GM18909 (cell line): ENCODE results near the gene BSG.
A peak's percentile ranks its signal among the peaks of the same experiment; 100 is the strongest.

Experiments
- ATAC-seq: cut with Tn5 transposase; IDR thresholded peaks from one replicate; pipeline ENCODE4 v1.9.1; 2021; ENCODE audit warnings: mild to moderate bottlenecking; ENCODE audit not compliant: unreplicated experiment, poor library complexity

The BSG gene

DNA sequence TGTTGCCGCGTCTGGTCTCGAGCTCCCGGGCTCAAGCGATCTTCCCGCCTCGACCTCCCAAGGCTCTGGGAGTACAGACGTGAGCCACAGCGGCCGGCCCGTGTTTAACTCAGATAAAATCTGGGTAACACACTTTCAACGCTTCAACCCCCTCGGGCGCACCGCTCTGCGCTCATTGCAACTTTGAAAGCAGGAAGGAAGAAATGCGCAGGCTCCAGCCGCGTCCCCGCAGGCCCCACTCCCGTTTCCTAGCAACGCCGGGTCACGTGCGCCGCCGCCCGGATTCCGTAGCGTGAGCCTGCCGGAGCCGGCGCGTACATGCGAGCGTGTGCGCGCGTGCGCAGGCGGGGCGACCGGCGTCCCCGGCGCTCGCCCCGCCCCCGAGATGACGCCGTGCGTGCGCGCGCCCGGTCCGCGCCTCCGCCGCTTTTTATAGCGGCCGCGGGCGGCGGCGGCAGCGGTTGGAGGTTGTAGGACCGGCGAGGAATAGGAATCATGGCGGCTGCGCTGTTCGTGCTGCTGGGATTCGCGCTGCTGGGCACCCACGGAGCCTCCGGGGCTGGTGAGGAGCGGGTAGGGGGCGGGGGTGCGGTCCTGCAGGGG lies at the start of gene BSG:
BSG (plus strand) TSS at position 457 of the 603 bp plus-strand sequence; CDS start at position 496, 39 bp downstream.
- peak; percentile 82 for ATAC-seq

DNA sequence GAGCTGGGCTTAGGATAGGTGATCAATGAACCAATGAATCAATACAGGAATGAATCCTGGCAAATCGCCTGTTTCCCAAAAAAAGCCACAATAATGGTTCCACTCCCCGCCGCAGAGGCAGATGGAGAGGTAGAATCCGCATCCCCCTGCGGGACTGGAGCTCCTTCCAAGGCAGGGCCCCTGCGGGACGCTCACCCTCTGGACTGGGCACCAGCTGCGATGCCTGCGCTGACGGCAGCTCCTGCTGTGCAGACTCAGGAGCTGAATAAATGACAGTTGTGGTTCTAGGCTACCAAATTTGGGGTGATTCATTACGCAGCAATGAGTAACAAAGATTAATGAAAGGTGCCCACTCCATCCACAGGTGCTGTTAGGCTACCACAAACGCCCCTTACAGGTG lies 49.7 kb upstream of the BSG start:
- ATAC-seq: no peak

DNA sequence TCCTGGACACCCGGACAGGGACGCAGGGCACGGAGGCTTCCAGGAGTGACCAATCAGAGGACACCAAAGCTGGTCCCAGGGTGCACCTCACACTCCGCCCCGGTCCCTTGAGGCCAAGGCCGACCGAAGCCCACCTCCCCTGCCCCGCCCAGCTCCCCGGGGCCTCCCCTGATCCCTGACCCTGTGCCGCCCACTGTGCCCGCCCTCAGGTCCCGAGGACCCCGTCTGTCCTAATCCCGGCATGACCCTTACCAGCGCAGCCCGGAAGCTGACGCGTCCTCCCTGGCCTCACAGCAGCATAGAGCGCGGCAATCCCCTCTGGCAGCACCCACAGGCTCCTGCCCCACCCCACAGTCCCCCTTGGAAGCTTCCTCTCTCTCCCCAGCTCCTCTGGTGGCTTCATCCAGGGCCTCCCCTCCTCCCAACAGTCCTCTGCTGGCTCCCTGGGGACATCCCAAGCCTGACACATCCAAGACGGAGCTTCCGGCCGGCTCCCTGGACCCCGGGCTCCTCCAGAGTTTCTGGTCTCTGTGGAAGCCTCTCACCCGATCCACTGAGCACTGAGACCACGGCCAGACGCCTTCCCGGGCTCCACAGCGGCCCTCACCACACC lies 48.2 kb upstream of the BSG start:
- no peak for ATAC-seq

DNA sequence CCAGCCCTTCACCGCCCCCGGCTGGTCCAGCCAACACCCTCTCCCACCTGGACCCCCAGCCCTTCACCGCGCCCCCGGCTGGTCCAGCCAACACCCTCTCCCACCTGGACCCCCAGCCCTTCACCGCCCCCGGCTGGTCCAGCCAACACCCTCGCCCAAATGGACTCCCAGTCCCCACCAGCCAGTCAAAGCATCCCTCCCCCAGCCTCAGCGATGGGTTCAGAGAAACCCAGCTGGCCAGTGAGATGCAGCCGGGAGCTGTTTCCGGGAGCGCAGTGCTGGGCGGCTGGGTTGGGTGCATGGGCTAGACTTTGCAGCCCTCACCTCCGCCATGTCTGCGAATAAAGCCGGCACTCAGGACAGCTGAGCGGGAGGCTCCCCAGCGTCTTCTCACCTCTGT lies 47.4 kb upstream of the BSG start:
- ATAC-seq: no peak

DNA sequence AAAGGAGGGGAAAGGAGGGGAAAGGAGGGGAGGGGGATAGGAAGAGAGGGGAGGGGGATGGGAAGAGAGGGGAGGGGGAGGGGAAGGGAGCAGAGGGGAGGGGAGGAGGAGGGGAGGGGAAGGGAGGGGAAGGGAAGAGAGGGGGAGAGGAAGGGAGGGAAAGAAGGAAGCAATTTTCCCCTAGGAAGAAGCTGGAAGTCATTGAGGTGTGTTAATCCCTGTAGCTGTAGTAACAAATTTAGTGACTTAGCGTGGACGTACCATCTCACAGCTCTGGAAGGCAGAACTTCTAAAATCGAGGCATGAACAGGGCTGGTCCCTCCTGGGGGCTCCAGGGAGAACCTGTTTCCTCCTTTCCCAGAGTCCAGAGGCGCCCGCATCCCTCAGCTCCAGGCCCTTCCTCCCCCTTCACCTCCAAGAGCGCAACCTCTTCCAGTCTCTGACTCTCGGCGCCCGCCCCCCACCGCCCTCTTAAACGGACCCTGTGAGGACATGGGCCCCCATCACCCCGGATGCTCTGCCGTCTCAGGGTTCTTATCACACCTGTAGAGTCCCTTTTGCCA lies 46.5 kb upstream of the BSG start:
- ATAC-seq: no peak

DNA sequence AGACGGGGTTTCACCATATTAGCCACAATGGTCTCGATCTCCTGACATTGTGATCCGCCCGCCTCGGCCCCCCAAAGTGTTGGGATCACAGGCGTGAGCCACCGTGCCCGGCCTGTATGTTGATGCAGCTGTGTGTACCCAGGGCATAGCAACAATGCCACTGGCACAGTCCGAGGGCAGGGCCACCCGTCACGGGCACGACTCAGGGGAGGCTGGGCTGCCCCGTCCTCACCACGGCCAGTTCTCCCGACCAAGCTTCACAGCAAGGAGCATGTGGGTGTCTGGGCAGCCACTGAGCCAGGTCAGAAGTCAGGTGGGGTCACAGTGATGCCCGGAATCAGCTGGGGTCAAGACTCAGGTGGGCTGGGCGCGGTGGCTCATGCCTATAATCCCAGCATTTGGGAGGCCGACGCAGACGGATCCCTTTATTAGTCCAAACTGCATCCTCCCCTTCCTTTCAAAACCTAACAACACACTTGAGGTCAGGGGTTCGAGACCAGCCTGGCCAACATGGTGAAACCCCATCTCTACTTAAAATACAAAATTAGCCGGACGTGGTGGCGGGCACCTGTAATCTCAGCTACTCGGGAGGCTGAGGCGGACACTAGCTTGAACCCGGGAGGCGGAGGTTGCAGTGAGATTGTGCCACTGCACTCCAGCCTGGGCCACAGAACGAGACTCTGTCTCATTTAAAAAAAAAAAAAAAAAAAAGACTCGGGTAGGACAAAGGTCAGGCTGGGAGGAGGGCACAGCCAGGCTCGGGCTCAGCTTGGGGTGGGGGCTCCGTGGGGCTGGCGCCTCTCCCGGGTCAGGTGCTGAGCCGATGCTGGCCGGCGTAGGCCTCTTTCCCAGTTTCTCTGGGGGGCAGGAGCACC lies 42.0 kb upstream of the BSG start:
- no peak for ATAC-seq

DNA sequence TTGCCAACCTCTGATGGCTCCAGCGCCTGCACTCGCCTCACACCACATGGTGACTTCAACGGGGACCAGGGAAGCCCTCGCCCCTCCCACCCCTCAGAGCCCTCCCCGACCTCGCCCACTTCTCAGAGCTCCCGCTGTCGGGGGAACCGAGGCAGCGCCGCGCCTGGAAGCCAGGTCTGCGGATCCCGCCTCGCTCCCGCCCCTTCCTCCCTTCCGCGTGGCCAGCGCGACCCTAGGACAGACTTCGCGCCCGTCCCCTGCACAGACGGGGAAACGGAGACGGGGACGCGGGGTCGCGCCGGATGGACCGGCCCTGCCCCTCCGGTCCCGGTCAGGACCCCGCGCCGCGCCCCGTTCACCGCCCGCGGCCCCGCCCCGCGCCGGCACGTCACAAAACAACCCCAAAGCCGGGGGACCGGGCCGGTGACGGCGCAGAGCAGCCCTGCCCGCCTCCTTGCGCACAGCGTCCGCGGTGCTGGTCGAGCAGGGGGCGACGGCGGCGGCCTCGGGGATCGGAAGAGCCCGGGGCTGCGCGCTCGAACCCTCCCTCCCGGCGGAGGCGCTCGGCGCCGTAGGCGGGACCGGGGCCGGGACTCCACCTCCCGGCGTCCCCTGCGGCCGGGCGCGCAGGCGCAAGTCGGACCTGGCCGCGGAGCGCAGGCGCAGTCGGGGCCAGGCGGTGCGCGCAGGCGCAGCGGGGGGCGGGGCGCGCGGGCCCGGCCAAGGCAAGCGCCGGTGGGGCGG lies 41.2 kb upstream of the BSG start:
- peak; percentile 67 for ATAC-seq

DNA sequence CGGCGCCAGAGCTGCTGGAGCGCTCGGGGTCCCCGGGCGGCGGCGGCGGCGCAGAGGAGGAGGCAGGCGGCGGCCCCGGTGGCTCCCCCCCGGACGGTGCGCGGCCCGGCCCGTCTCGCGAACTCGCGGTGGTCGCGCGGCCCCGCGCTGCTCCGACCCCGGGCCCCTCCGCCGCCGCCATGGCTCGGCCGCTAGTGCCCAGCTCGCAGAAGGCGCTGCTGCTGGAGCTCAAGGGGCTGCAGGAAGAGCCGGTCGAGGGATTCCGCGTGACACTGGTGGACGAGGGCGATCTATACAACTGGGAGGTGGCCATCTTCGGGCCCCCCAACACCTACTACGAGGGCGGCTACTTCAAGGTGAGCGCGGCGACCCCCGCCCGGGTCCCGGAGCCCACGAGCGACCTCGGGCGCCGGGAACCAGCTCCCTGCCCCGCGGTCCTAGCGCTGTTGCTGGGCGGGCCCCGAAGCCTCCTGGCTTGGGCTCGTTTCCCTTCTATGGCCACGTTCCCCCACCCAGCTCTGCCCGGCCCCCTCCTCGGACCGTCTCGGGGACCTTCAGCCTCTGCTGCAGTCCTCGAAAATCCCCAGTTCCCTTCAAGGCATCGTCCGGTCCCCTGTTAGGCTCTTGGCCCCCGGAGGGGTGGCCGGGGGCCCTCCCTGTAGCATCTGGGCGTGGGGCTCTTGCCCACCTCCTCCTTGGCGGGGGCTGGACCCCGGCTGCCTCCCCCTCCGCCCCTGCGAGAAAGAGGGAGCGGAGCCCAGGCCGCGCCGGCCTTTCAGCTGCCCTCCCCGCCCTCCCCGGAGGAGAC lies 40.4 kb upstream of the BSG start, which contains the start of gene CDC34:
CDC34 (plus strand) TSS at position 8 of the 808 bp plus-strand sequence; CDS start at position 180, 172 bp downstream.
- ATAC-seq: peak; percentile 10

DNA sequence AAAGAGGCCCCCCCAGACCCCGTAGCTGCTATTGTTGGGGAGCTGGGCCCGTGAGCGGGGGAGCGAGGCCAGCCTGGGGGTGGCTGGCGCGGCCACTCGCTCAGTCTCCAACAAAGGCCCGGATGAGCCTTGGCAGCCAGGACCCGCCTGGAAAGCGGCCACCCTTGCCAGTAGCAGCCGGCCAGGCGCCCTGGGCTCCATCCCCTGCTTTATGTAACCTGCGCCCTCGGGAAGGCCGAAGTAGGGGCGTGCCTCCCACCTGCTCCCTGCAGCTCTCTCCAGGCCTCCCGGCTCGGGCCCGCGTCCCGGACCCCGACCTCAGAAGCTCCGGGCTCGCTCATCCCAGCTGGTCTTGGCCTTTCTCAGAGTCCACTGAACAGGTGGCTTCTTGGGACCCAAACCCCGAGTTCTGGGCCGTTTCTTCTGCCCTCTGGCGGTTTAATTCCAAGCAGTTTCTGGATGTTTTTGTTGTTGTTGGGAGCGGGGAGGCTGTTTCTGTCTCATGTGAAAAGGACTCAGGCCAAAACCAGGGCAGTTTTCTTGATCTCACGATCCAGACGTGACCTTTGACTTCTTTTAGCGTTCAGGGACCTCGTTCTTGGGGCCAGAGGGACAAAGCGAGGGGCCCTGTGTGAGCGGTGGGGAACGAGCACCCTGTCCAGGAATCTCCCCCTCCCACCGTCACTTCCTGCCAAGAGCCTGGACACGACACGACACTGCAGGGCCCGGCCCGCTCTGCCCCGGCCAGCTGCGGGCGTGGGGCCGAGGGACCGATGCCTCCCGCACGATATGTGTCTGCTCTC lies 39.6 kb upstream of the BSG start:
- no peak for ATAC-seq

DNA sequence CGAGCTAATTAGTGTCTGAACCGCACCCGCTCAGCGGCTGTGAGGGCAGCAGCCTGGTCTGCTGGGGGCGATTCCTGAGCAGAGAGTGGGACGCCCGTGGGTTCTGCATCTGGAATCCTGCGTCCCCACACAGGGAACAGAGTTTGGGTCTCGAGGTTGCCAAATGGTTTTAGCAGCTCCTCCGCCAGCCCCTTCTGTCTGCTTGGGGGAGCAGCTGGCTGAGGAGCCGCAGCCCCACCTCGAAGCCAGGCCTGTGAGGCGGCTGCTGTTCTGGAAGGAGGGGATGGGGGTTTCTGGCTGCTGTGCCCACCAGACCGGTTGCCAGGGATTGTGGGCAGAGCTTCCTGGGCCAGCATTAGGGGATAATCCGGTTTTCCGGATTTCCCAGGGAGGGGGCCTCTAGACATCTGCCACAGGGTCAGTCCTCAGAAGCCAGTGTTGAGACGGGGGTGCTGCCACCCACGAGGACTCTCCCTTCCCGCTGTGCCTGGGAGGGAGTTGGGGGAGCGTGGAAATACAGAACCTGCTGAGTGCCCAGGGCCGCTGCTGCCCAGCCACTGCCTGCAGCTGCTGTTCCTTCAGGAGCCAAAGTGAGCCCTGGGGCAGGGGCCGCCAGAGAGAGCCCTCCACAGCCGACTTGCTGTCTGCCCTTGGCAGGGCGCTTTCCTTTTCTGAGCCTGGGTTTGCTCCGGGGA lies 38.9 kb upstream of the BSG start:
- no peak for ATAC-seq

DNA sequence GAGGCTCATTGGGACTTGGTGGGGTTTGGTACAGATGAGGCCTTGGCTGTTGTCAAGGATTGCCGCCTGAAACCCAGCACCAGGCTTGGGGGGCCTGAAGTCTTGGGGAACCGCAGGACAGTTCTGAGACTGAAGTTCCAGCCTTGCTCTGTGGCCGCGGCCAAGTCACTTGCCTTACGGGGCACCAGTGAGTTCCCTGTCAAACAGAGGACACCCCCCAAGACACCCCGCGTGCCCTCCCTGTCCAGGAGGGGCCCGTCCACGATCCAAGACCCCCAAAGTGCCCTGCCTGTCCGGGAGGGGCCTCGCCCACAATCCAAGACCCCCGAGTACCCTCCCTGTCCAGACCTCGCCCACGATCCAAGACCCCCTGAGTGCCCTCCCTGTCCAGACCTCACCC lies 38.3 kb upstream of the BSG start:
- no peak for ATAC-seq

DNA sequence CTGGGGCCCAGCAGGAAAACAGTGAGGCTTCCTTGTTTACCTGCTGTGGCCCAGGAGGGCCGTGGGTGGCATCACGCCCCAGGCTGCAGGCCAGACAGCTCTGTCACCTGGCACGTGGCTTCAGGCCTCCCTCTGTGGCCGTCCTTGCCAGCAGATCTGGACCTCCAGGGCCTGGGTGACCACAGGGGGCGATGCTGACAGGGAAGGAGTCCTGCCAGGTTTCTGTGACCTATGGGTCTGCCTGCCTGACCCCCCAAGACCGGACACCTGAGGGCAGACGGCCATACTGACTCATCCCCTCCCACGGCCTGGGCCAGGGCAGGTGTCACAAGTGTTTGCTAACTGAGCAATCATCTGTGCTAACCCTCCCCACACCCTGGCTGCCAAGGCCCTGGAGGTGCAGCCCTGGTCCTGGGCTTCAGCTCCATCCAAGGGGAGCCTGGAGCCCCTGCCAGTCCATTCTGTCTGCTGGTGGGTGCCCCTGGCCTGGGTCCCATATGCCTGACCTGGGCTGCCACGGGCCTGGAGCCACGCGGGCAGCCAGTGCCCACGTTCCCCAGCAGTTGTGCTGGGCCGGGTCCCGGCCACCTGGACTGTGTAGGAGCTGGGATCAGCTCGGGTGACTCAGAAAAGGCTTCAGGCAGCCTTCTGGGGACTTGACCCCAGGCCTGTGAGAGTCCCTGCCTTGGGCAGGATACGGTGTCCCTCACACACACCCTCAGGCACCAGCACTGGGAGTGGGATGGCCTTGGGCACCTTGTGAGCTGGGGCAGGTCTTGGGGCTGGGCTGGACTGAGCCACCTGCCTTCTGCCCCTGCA lies 37.2 kb upstream of the BSG start:
- ATAC-seq: no peak

DNA sequence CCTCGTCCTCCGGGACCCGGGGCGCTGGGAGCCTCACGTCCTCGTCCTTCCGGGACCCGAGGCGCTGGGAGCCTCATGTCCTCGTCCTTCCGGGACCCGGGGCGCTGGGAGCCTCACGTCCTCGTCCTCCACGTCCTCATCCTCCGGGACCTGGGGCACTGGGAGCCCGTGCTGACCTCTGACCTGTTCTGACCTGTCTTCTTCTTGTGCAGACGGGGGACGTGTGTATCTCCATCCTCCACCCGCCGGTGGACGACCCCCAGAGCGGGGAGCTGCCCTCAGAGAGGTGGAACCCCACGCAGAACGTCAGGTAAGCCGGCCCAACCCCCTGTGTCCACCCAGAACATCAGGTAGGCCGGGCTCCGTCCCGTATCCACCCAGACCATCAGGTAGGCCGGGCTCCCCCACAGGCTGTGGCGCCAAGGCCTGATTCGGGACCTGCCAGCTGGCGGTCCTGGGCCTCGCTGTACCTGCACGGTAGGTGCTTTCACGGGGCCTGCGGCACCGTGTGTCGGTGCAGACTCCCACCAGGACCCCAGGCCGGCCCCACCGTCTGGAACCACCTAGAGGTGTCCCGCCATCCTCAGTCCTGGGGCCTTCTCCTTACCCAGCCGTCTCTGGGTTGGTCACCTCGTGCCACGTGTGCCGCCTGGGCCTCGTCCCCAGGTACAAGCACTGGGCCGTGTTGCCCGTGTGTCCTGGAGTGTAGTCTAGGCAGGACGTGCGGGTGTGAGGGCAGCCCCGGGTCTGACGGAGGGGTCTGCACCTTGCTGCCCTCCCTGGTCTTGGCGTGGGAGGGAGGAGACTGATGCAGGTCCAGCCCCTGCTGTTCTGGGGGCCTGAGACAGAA lies 36.1 kb upstream of the BSG start:
- ATAC-seq: no peak

DNA sequence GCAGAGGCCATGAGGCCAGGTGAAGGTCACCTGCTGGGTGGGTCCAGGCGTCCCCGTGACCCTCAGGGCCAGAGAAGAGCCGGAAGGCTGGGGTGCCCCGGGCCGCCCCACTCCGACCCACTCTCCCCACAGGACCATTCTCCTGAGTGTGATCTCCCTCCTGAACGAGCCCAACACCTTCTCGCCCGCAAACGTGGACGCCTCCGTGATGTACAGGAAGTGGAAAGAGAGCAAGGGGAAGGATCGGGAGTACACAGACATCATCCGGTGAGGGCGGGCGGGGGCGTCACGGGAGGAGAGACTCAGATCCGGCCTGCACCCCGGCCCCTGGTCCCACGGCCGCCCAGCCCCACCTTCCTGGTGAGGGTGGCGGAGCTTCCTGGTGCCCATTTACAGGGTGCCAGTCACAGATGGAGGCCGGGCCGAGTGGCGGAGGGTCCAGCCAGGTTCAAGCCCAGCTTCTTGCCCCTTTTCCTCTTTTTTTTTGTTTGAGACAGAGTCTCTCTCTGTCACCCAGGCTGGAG lies 35.5 kb upstream of the BSG start:
- ATAC-seq: no peak

DNA sequence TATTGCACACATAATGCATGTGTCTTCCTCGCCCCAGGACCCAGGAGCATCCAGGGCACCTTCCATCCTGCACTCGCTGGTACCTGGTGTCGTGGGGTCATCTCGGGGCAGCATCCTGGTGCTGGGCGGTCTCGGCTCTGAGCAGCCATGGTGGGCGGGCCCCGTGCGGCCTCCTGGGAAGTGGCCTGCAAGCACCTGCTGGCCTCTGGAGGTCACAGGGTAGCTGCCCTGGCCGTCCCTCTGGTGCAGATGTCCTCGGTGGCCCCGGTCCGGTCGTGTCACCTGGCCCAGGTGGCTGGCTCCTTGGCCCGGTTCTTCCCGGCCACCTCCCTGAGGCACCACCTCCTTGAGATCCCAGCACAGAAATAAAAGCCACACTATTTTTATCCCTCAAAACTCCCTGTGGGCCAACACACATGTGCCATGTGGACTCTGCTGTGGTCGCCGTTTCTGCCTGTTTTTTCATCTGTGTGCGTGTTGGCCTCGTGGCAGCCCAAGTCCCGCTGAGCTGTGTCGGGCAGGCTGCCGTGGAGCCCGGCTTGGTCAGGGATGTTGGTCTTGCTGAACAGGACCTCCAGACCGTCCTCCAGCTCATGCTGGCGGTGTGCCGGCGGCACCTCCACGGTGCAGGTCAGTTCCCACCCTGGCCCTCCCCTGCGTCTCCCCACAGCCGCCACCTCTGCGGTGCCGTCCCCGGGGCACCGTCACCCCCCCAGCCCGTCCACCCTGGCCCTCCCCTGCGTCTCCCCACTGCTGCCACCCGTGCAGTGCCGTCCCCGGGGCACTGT lies 33.6 kb upstream of the BSG start:
- no peak for ATAC-seq
